NCI-H1436 (cell line): ENCODE results near the gene DNAJB12.
"Not testable (repeated sequence)": the region's sequence is repeated elsewhere in the genome, so short reads cannot be mapped to it uniquely, and the experiment has no call there.

ENCODE experiments used
- DNase-seq: peaks from one replicate; lab custom pipeline; 2025; lab: John Stamatoyannopoulos, UW

Gene DNAJB12

DNA sequence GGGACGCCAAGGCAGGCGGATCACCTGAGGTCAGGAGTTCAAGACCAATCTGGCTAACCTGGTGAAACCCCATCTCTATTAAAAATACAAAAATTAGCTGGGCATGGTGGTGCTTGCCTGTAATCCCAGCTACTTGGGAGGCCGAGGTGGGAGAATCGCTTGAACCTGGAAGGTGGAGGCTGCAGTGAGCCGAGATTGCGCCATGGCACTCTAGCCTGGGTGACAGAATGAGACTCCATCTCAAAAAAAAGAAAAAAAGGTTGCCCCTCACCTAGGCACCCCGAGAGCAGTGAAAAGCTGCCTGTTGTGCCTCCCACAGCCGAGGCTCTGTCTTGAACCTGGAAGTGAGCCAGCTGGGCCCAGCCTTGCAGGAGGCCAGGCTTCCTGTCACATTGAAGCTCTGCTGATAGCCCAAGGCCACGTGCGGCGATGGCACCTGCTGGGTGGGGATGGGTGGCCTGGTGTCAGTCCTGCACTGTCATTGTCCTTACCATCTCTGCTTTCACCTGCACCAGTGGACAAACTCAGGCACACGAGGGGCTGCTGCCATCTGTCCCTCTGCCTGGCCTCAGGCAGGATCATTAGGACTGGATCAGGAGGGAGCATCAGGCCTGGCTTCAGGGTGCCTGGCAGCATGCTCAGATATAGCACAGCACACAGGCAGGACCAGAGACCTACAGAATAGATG, 37.8 kb downstream of the DNAJB12 start:
- peak; percentile 47 for DNase-seq

DNA sequence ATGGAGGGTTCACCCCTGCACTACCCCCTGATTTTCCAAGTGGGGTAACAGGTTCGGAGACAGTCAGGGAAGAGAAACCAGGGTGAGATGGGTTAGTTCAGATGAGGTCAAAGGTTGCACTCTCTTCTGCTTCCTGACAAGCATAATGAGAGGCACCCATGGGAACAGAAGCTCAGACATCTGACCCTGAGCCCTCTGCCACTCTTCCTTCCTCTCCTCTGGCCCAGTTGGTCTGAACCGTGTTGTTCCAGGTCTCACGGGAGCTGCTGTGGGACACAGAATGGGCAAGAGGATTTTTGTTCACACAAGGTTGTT, 38.4 kb downstream of the DNAJB12 start:
- no peak for DNase-seq

DNA sequence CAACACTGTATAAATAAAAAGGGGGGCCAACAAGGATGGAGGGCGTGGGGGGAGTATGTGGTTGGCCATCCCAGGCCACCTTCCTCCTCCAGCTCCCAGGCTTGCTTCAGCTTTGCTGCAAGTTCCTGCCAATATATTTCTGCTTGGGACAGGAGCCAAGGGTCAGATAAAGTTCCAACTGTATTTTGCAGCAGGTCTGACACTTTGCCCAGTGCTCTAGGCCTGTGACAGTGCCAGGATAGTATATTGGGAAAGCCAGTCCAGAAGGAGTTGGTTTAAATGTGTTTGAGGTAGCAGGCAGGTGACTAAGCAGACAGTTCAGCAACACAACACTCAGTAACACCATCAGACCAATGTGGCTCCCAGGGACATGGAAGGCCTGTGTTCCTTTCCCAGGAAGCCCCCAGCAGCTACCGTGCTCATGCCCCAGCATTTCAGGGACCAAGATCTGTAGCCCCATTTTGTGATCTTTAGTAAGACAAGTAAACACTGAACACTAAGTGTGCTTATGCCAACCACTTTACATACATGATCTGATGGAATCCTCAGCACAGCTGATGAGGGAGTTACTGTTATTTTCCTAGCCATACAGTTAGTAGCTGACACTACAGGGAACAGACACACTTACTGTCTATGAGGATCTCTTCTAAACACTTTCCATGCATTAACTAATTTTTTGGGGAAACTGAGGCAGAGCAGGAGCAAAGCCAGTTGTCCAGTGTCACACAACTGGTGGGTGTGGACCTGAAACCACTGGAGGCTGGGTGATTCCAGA, 38.9 kb downstream of the DNAJB12 start:
- no peak for DNase-seq

DNA sequence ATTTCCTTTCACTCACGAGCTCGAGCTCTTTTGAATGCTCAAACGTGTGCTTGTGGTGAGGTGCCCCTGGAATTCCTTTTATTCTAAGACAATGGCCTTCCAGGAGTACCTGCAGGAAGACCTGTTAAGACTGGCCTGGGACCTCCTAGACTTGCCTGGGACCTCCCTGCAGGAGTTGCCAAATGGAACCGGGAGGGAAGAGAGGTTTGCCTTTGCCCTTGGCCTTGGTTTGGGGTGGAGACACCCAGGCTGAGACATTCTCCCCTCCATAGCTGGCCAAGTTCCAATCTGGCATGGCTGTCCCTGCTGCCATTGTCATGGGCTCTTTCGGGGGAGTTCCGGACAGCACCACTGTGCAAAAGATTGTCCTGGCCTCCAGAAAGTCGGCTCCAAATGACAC, 39.7 kb downstream of the DNAJB12 start:
- DNase-seq, result no peak

DNA sequence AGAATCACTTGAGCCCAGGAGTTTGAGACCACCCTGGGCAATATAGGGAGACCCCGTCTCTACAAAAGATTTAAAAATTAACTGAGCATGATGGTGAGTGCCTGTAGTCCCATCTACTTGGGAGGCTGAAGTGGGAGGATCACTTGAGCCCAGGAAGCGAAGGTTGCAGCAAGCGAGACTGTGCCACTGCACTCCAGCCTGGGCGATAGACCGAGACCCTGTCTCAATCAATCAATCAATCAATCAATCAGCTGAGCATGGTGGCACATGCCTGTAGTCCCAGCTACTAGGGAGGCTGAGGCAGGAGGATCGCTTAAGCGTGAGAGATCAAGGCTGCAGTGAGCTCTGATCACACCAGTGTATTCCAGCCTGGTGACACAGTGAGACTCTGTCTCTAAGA, 40.5 kb downstream of the DNAJB12 start:
- DNase-seq, result no peak

DNA sequence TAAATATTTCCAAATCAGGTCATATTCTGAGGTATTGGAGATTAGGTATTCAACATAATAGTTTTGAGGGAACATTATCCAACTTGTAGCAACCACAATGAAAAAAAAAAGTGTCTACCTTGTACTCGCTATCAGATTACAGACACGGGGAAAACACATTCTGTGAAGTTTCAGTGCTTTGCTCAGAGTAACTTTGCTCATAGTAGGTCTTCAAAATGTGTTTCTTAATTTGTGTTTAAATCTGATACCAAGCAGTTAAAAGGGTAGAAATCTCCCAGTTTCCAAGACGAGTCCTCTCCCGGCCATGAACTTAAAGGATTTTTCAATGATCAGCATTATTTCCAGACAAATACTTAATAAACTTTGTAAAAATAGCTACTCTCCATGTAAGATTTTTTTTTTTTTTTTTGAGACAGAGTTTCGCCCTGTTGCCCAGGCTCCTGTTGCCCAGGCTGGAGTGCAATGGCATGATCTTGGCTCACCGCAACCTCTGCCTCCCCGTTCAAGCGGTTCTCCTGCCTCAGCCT, 41.8 kb downstream of the DNAJB12 start:
- no peak for DNase-seq

DNA sequence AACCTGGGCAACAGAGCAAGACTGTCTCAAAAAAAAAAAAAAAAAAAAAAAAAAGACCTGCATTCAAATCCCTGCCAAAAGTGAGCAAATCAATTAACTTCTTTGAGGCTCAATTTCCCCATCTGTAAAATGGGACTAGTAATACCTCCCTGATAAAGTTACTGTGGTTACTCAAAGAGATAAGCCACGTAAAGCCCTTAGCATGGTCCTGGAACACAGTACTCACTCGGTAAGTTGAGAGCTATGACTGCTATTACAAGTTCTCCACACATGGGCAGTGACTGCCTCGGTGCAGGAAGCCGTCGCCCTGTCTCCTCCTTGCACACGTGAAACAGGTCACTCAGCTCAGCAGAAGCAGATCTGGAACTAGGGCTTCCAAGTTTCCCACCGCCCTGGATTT, 43.1 kb downstream of the DNAJB12 start:
- DNase-seq, result no peak

DNA sequence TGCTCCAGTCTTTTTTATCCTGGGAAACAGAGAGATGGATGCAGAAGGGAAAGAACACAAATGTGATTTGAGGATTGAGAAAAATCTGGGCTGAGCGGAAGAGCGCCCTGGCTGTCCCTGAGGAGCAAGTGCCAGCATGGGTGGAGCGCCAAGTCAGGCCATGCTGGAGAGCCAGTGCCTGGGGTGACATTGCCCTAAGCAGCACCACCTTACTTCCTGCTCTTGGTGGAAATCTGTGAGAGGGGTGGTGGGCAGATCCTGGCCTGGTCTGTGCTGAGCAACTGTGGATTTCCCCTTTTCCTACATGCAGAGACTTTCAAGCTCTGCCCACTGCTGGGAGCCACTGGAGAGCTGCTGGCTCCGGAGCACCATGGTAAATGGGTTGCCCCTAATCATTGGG, 44.1 kb downstream of the DNAJB12 start:
- DNase-seq, result no peak

DNA sequence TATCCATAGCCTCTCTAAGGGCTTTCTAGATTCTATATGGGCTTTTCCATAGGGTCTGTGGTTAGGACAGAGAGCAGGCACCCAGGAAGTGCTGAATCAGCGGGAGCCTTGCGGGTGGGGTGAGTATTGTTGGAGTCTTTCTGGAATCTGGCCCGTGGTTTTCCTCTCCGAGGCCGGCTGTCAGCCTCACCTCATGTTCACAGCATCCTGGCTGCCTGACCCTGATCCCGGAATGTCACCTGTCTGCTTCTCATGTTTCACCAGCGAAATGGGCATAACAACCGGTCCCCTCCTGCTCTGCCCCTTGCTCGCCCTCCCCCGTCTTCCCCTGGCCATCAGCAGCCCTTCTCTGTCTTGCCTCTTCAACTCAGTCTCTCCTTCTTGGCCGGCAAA, 44.5 kb downstream of the DNAJB12 start:
- DNase-seq, result no peak

DNA sequence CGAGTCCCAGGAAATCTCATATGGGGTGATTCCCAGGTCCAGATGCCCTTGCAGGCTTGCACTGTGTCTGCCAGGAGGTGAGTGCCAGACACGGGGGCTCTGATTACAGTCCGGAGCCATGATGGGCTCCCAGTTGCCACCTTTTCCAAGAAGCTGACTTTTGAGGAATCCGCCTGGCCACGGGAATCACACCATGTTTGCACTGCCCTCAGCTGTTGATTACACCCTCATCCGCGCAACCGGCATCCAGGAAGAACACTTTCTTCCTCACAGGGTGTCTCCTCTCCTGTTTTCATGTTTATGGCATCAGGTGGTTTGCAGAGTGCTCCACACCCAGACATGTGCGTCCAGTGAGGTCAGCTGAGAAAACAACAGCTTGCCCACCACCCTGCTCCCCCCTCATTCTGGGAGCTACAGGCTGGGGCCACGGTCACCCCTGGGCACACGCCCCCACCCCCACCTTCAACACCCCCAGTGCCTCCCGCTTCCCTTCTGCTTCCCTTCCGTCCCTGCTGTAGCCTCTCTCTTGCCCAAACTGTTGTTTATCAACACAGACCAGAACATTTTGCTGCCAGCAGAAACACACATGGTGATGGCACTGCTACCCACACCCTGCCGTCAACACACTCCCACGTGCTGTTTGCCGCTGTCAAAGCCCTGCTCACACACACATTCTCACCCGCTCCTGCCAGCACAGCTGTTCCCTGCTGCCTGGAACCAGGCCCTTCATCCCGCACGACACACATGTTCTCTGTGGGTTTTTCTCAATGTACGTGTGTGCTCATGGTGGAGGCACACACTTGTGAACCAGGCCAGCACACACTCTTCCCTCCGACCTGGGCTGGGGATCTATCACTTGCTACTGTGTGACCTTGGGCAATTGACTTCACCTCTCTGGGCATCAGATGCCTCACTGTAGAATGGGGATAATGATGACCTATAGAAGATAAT, 45.2 kb downstream of the DNAJB12 start:
- DNase-seq, result no peak

DNA sequence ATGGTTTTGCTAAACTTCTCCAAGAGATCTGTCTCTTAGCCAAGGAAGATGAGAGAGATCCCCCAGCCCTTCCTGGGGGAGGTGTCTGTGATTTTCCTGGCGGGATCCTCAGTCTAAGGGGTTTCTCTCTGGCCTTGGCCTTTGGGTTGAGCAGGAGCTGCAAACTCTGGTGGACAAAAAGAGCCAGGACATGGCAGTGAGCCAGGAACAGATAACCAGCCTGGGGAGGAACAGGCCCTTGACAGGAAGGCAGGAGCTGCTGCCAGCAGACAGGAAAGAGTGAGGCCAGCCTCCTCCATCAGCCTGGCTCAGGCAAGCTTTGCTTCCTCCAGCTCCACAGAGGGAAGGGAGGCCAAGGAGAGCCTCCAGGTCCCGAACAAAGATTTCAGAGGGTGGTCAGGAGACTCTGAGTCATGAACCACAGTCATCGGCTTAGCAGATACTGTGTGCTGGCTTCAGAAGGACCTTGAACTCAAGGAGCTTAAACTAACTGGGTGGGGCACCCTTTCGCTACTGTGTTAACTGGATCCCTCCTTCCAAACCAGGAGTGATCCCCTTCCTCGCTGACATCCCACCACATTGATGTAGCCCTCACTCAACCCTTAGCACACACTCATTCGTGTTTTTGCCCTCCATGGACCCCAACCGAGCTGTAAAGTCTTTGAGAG, 46.3 kb downstream of the DNAJB12 start:
- DNase-seq, result no peak

DNA sequence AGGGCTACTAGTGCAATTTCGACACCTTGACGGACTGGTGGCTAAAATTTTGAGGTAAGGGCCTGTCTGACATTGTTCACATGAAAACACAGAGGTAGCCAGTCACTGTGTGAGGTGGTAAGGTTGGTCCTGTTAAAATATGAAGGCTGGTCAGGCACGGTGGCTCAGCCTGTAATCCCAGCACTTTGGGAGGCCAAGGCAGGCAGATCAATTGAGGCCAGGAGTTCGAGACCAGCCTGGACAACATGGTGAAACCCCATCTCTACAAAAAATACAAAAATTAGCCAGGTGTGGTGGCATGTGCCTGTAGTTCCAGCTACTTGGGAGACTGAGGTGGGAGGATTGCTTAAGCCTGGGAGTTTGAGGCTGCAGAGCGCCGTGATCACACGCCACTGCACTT, 47.0 kb downstream of the DNAJB12 start:
- DNase-seq, result not testable (repeated sequence)

DNA sequence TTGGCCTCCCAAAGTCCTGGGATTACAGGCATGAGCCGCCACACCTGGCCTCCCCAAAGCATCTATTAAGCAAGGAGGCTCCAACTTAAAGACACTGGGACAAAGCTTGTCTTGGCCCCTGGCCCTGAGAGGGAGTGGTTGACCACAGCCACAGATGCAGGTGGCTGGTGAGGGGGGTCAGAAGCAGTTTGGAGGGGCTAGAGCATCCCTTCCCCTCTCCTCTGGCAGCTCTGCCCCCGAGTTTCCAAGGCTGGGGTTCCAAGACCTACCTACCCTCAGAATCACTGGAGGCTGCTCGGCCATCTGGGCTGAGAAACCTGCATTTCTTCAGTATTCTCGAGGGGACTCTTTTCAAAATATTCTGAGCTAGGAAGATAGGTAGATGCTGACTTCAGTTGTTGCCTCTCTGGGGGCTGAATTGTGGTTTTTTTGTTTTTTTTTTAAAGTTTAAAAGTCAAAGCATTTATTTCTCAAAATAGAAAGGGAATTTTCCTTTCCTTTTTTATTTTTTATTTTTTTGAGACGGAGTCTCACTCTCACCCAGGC, 48.4 kb downstream of the DNAJB12 start:
- no peak for DNase-seq

DNA sequence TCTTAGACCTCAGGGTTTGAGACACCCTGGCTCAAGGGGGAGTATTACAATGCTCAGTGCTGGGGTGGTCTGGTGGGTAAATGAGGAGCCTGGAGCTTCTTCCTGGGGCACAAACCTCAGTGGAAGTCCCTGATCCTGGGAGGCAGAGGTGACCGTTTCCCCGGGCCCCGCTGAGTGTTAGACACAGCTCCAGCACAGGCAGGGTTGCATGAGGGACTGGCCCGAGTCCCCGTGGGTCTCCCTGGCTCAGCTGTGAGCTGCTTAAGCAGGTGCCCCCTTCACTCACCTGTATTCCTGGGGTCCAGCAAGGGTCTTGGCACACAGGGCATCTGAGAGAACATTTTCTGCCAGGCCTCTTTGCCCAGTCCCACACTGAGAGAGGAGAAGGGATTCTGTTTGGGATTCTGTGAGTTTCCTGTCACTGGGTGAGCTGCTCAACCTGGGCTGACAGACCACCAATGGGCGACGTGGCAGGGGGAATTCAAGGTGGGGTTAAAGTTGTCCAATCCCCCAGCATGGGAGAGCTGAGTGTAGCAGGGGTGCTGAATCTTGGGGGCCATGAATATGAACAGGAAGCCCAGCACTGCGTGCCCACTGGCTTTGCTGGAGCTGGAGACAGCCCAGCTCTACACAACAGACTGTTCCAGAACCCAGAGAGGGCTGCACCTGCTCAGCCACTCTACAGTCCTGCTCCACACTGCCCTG, 51.1 kb downstream of the DNAJB12 start:
- DNase-seq, result no peak

DNA sequence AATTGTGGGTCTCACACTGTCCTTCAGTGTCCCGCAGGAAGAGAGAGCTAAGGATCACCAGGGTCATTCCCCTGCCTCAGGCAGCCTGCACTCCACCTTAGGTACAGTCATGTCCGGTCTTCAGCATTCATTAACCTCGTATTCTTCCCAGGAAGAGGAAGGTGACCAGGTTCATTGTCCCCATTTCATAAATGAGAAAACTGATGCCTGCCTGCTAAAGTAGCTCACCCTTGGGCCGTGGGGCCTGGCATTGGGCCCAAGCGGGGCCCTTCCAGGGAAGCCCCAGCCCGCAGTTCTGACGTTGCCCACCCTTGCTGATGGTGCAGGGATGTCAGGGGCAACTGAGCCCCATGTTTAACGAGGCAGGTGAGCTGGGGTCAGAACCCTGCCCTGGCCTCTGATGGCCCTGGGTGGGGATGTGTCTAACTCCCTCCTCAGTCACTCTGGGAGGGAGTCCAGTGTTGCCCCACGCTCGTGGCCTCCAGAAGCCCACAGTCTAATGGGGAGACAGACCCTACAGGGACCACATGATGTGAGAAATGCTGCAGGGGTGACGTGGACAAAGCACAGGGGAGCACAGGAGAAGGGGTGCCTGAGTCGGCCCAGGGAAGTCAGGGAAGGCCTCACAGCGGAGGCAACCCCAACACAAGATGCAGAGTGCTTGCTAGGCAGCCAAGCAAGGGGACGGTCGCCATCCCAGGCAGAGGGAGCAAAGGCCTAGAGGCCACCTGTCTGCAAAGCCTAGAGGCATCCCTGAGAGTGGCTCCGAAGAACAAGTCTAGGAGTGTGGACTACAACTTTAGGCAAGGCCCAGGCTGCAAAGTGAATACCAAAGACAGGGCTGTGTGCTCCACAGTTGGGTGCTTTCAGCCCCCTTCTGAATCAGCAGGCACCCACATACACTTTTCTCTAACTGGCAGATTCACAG, 55.9 kb downstream of the DNAJB12 start:
- no peak for DNase-seq

DNA sequence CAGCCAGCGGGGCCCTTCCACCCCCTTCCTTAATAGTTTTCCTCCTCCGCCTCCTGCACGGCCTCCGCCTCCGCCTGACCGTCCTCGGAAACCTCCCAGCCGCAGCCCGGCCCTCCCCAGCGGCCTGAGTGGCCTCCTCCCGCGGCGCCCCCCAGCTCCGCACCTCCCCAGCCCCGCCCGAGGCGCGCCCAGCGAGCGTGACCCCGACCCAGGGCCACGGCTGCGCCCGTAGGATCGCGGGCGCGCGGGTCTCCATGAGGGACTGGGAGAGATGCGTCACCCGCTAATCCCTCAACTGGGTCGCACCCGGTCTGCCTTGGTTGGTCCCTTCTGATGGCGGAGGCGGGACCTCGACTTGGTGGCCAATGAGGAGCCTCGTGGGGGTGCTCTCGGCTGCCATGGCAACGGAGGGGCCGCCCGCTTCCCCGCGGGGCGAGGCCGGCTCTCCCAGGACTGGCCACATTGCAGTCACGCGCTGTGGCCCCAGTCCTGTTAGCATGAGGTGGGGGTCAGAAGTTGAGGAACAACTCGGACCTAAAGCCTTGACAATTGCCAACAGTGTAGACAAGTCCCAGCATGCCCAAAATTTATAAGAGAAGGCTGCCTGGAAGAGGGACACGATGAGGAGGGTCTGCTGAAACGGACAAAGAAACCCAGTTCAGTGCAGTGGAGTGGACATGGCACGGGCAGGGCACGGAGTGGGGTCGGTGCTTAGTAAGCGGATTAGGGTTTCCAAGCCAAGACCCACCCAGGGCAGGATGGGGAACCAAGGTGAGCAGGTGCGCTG, 56.7 kb downstream of the DNAJB12 start:
- peak; percentile 97 for DNase-seq

DNA sequence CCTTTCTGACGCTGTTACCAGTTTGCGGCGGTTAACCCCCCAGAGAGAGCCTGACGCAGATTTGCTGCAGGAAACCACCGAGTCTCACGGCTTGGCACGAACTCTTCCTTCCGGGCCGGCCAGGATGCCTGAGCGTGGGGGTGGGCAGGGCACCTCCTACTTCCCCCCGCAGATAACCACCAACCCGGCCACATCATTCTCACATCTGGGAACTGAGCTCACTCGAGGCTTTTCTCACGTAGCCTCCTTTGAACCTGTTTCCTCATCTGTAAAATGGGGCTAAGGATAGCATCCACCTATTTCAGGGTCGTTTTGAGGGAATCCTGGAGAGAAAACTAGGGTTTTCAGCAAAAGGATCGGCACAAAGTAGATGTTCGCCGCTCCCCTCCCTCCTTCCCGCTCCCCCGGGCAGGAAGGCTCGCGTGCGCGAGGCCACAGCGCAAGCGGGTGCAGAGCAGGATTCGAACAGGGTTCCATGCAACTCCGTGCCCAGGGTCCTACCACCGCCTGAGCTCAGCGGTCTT, 57.4 kb downstream of the DNAJB12 start:
- DNase-seq, result no peak

DNA sequence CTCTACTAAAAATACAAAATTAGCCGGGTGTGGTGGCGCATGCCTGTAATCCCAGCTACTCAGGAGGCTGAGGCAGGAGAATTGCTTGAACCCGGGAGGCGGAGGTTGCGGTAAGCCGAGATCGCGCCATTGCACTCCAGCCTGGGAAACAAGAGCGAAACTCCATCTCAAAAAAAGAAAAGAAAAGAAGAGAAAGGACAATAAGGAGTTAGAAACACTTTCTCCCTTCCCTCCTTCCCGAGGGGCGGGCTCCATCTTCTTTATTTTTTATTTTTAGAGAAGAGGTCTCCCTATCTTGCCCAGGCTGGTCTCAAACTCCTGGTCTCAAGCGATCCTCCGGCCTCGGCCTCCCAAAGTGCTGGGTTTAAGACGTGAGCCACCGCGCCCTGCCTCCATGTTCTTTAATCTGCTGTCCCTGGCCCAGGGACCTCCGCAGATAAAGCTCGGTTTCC, 57.9 kb downstream of the DNAJB12 start:
- not testable (repeated sequence) for DNase-seq
